GM23248 (cell line): ENCODE results near the gene UBE2V1.

Experiments used
- EZH2 ChIP-seq: fragments of 200-600 bp; sonication (generic); IDR thresholded peaks from 2 replicates; pipeline ENCODE4 v1.6.1; 2018; ENCODE audit warnings: antibody characterized with exemption, mild to moderate bottlenecking; ENCODE audit not compliant: insufficient read depth, poor library complexity, severe bottlenecking
- EZH2phosphoT487 ChIP-seq: fragments of 200-600 bp; sonication (generic); IDR thresholded peaks from 2 replicates; pipeline ENCODE4 v1.6.1; 2018; ENCODE audit warnings: antibody characterized with exemption, moderate library complexity, mild to moderate bottlenecking, low read depth; ENCODE audit not compliant: insufficient read depth

DNA sequence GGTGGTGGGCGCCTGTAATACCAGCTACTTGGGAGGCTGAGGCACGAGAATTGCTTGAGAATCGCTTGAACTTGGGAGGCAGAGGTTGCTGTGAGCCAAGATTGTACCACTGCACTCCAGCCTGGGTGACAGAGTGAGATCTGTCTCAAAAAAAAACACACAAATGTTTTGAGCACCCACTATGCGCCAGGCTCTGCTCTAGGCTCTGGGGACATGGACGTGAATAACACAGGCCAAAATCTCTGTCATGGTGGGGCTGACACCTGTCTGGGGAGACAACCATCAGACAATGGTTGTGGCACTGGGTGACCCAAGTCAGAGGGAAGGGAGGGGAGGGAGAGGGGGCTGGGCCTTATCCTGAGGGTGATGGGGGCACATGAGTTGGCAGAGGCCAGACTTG, 62.7 kb downstream of the UBE2V1 start:
- no peak for TF ChIP-seq EZH2
- no peak for TF ChIP-seq EZH2phosphoT487
